ENCODE measurements around the gene GALNT18. TPM values are rescaled to one million over a fixed set of nuclear protein-coding genes. Genes with fewer than 3 reads are reported as not detected.

GALNT18 gene
- polyA plus RNA-seq, 1 experiment: 4.8 TPM

GRCh38 chr11:11620921-11621572 lies 758 bp downstream of the GALNT18 start:
- ChIA-PET CTCF (interaction anchor here (0.7 to 1.9 kb wide), 8 partner anchors 8 to 593 kb away, joined by 3 to 9 read pairs (median 3); no protein-coding TSS in a partner anchor), POLR2A (interaction anchor here (2.2 kb wide), 1 partner anchor 37 kb away, joined by 10 read pairs; no protein-coding TSS in a partner anchor)
- peak; percentile 22; the same call in 1 of the 2 replicates for TF ChIP-seq CTCF (IDR thresholded peaks at IDR 0.05; ENCODE audit: low read depth, low read length)
- DNase-seq (ENCODE audit: low read depth, low spot score): no peak
- H3K4me3 ChIP-seq (ENCODE audit: low read depth, low read length): peak overlapping the region; percentile 72
- H3K27me3 ChIP-seq (ENCODE audit: control insufficient read depth, insufficient read depth, low read length): peaks cover 2% of the 10 kb centered on the region
- no peaks in the 10 kb centered on the region for H3K9me3 ChIP-seq (ENCODE audit: control insufficient read depth, insufficient read depth, low read length)
- peak overlapping the region; percentile 52 for H3K27ac ChIP-seq (ENCODE audit: low read depth, low read length)

GRCh38 chr11:11620173-11620920 lies 1.5 kb downstream of the GALNT18 start:
- Histone ChIP-seq H3K27me3 (ENCODE audit: control insufficient read depth, insufficient read depth, low read length) (peaks cover 2% of the 10 kb centered on the region), H3K9me3 (ENCODE audit: control insufficient read depth, insufficient read depth, low read length) (no peaks in the 10 kb centered on the region), H3K4me3 (ENCODE audit: low read depth, low read length) (peak overlapping the region; percentile 72), H3K27ac (ENCODE audit: low read depth, low read length) (peak overlapping the region; percentile 11)
- POLR2A ChIA-PET: interaction anchor here (0.7 to 2.2 kb wide), 2 partner anchors 36 to 593 kb away, joined by 3 to 10 read pairs; no protein-coding TSS in a partner anchor
- CTCF ChIA-PET: interaction anchor here (1.0 to 1.9 kb wide), 3 partner anchors 50 to 592 kb away, joined by 3 to 8 read pairs (median 3); no protein-coding TSS in a partner anchor
- DNase-seq (ENCODE audit: low read depth, low spot score): no peak
- no peak for TF ChIP-seq CTCF (IDR thresholded peaks at IDR 0.05; ENCODE audit: low read depth, low read length)

DNA sequence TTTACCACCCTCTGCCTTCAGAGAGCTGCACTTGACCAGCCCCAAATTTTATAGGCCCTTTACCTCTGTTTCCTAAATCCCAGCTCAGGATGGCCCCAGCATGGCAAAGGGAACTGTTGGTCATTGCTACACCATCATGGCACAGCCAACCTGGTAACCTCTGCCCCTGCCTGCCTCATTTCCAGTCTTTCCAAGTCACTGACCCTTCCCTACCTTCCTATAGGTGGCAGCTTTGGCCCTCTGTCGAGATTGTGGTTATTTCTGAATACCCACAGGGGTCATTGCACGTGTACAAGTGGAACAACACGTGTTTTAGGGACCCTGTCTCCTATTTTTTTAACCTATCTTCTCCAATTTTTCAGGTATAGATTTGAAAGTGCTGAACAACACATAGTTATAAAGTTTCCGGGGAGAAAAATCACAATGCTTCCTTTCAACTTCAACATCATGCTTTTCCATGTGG lies 2.8 kb downstream of the GALNT18 start:
- TF ChIP-seq CTCF (IDR thresholded peaks at IDR 0.05; ENCODE audit: low read depth, low read length): no peak
- no peak for DNase-seq (ENCODE audit: low read depth, low spot score)
- Histone ChIP-seq H3K27me3 (ENCODE audit: control insufficient read depth, insufficient read depth, low read length) (peaks cover 2% of the 10 kb centered on the region), H3K4me3 (ENCODE audit: low read depth, low read length) (no peak overlapping the region), H3K9me3 (ENCODE audit: control insufficient read depth, insufficient read depth, low read length) (no peaks in the 10 kb centered on the region), H3K27ac (ENCODE audit: low read depth, low read length) (no peak overlapping the region)
- ChIA-PET POLR2A (no interaction called here), CTCF (no interaction called here)

GRCh38 chr11:11615086-11615485 lies 6.7 kb downstream of the GALNT18 start:
- Histone ChIP-seq H3K27me3 (ENCODE audit: control insufficient read depth, insufficient read depth, low read length) (no peaks in the 10 kb centered on the region), H3K9me3 (ENCODE audit: control insufficient read depth, insufficient read depth, low read length) (no peaks in the 10 kb centered on the region), H3K27ac (ENCODE audit: low read depth, low read length) (no peak overlapping the region), H3K4me3 (ENCODE audit: low read depth, low read length) (no peak overlapping the region)
- CTCF ChIA-PET: no interaction called here
- no peak for DNase-seq (ENCODE audit: low read depth, low spot score)
- POLR2A ChIA-PET: no interaction called here
- TF ChIP-seq CTCF (IDR thresholded peaks at IDR 0.05; ENCODE audit: low read depth, low read length): no peak

GRCh38 chr11:11612439-11612838 lies 9.4 kb downstream of the GALNT18 start:
- H3K27me3 ChIP-seq (ENCODE audit: control insufficient read depth, insufficient read depth, low read length): no peaks in the 10 kb centered on the region
- CTCF ChIA-PET: interaction anchor here (0.6 to 2.7 kb wide), 2 partner anchors 9 to 486 kb away, joined by 5 to 9 read pairs; partner anchors contain the start of gene GALNT18
- no peak for TF ChIP-seq CTCF (IDR thresholded peaks at IDR 0.05; ENCODE audit: low read depth, low read length)
- POLR2A ChIA-PET: no interaction called here
- no peaks in the 10 kb centered on the region for H3K9me3 ChIP-seq (ENCODE audit: control insufficient read depth, insufficient read depth, low read length)
- no peak overlapping the region for H3K27ac ChIP-seq (ENCODE audit: low read depth, low read length)
- DNase-seq (ENCODE audit: low read depth, low spot score): no peak
- H3K4me3 ChIP-seq (ENCODE audit: low read depth, low read length): no peak overlapping the region

Data from AG04450 (cell line).